HG03103 (cell line): Measurements from ENCODE around the gene PSG5.
"Not testable (repeated sequence)": the region's sequence is repeated elsewhere in the genome, so short reads cannot be mapped to it uniquely, and the experiment has no call there.

Source experiments
- ATAC-seq: cut with Tn5 transposase; IDR thresholded peaks from one replicate; pipeline ENCODE4 v1.9.1; 2021; ENCODE audit warnings: low read depth; ENCODE audit not compliant: unreplicated experiment

Gene PSG5

GRCh38 chr19:43192381-43193155 lies 6.2 kb upstream of the PSG5 start:
- not testable (repeated sequence) for ATAC-seq

GRCh38 chr19:43188092-43188491 lies 1.8 kb upstream of the PSG5 start:
- not testable (repeated sequence) for ATAC-seq

GRCh38 chr19:43181869-43182771 lies 4.2 kb downstream of the PSG5 start:
- ATAC-seq = not testable (repeated sequence)

- ATAC-seq = not testable (repeated sequence)
Observed at GRCh38 chr19:43179569-43180147, 6.7 kb downstream of the PSG5 start.

- not testable (repeated sequence) for ATAC-seq
Observed at GRCh38 chr19:43178577-43178976, 7.8 kb downstream of the PSG5 start.

GRCh38 chr19:43165906-43166305 lies 20.4 kb downstream of the PSG5 start:
- not testable (repeated sequence) for ATAC-seq

- ATAC-seq = not testable (repeated sequence)
Observed at GRCh38 chr19:43163135-43163534, 23.2 kb downstream of the PSG5 start.

- not testable (repeated sequence) for ATAC-seq
Observed at GRCh38 chr19:43162261-43162660, 24.1 kb downstream of the PSG5 start.

- no peak for ATAC-seq
Observed at GRCh38 chr19:43152214-43152613, 34.1 kb downstream of the PSG5 start.

GRCh38 chr19:43149788-43150187 lies 36.5 kb downstream of the PSG5 start:
- ATAC-seq = not testable (repeated sequence)

GRCh38 chr19:43148233-43148632 lies 38.1 kb downstream of the PSG5 start:
- no peak for ATAC-seq

- not testable (repeated sequence) for ATAC-seq
Observed at GRCh38 chr19:43141763-43142162, 44.6 kb downstream of the PSG5 start.

- ATAC-seq = no peak
Observed at GRCh38 chr19:43132696-43133095, 53.6 kb downstream of the PSG5 start.

- ATAC-seq = not testable (repeated sequence)
Observed at GRCh38 chr19:43131281-43131842, 55.0 kb downstream of the PSG5 start.

GRCh38 chr19:43129197-43129596 lies 57.1 kb downstream of the PSG5 start:
- not testable (repeated sequence) for ATAC-seq

GRCh38 chr19:43127336-43127735 lies 59.0 kb downstream of the PSG5 start:
- ATAC-seq = not testable (repeated sequence)

GRCh38 chr19:43126720-43127119 lies 59.6 kb downstream of the PSG5 start:
- no peak for ATAC-seq

- ATAC-seq = no peak
Observed at GRCh38 chr19:43124360-43124759, 62.0 kb downstream of the PSG5 start.

- ATAC-seq = not testable (repeated sequence)
Observed at GRCh38 chr19:43120433-43121026, 65.8 kb downstream of the PSG5 start.

GRCh38 chr19:43119526-43119925 lies 66.8 kb downstream of the PSG5 start:
- not testable (repeated sequence) for ATAC-seq
